ENCODE results near the gene GFRA4.

GFRA4 gene

GRCh38 chr20:3696745-3697587 lies 33.8 kb upstream of the GFRA4 start:
- Histone ChIP-seq H3K9me3 (ENCODE audit: insufficient read depth, low read depth, low read length) (no peaks in the 10 kb centered on the region), H3K4me1 (ENCODE audit: insufficient read depth, low read length, poor library complexity, severe bottlenecking) (no peaks in the 10 kb centered on the region), H3K36me3 (ENCODE audit: insufficient read depth, low read length) (no peaks in the 10 kb centered on the region), H3K9ac (ENCODE audit: low read depth, low read length, poor library complexity, severe bottlenecking) (no peak overlapping the region), H3F3A (ENCODE audit: low read depth) (no peaks in the 10 kb centered on the region), H3K9me2 (replicated peaks; ENCODE audit: low read depth, low read length) (no peaks in the 10 kb centered on the region), H3K4me2 (ENCODE audit: low read depth, low read length, poor library complexity, severe bottlenecking) (no peak overlapping the region), H4K20me1 (ENCODE audit: insufficient read depth, low read length, poor library complexity, severe bottlenecking) (no peaks in the 10 kb centered on the region), H2AFZ (ENCODE audit: low read length) (no peak overlapping the region), H3K27me3 (ENCODE audit: insufficient read depth, low read length, poor library complexity, severe bottlenecking) (no peaks in the 10 kb centered on the region), H3K4me3 (ENCODE audit: low read length, poor library complexity, severe bottlenecking) (no peak overlapping the region), H3K79me2 (ENCODE audit: insufficient read depth, low read length) (no peaks in the 10 kb centered on the region)
- TF ChIP-seq EZH2phosphoT487 (IDR thresholded peaks at IDR 0.05; ENCODE audit: borderline replicate concordance) (no peak), CTCF (conservative IDR thresholded peaks at IDR 0.05; ENCODE audit: low read length) (no peak)

- no peaks in the 10 kb centered on the region for H3K36me3 ChIP-seq (ENCODE audit: insufficient read depth, low read length)
- no peaks in the 10 kb centered on the region for H4K20me1 ChIP-seq (ENCODE audit: insufficient read depth, low read length, poor library complexity, severe bottlenecking)
- H3K4me2 ChIP-seq (ENCODE audit: low read depth, low read length, poor library complexity, severe bottlenecking): no peak overlapping the region
- H3K9me3 ChIP-seq (ENCODE audit: insufficient read depth, low read depth, low read length): no peaks in the 10 kb centered on the region
- TF ChIP-seq CTCF (conservative IDR thresholded peaks at IDR 0.05; ENCODE audit: low read length): peak; percentile 56
- no peak for TF ChIP-seq EZH2phosphoT487 (IDR thresholded peaks at IDR 0.05; ENCODE audit: borderline replicate concordance)
- H3K9me2 ChIP-seq (replicated peaks; ENCODE audit: low read depth, low read length): no peaks in the 10 kb centered on the region
- no peaks in the 10 kb centered on the region for H3K4me1 ChIP-seq (ENCODE audit: insufficient read depth, low read length, poor library complexity, severe bottlenecking)
- H3K27me3 ChIP-seq (ENCODE audit: insufficient read depth, low read length, poor library complexity, severe bottlenecking): no peaks in the 10 kb centered on the region
- H3K79me2 ChIP-seq (ENCODE audit: insufficient read depth, low read length): no peaks in the 10 kb centered on the region
- H2AFZ ChIP-seq (ENCODE audit: low read length): no peak overlapping the region
- no peak overlapping the region for H3K9ac ChIP-seq (ENCODE audit: low read depth, low read length, poor library complexity, severe bottlenecking)
- no peaks in the 10 kb centered on the region for H3F3A ChIP-seq (ENCODE audit: low read depth)
- H3K4me3 ChIP-seq (ENCODE audit: low read length, poor library complexity, severe bottlenecking): no peak overlapping the region
These were observed 33.0 kb upstream of the GFRA4 start for GRCh38 chr20:3696200-3696599.

- TF ChIP-seq CTCF (conservative IDR thresholded peaks at IDR 0.05; ENCODE audit: low read length) (no peak), EZH2phosphoT487 (IDR thresholded peaks at IDR 0.05; ENCODE audit: borderline replicate concordance) (no peak)
- Histone ChIP-seq H4K20me1 (ENCODE audit: insufficient read depth, low read length, poor library complexity, severe bottlenecking) (no peaks in the 10 kb centered on the region), H3K36me3 (ENCODE audit: insufficient read depth, low read length) (no peaks in the 10 kb centered on the region), H3K9ac (ENCODE audit: low read depth, low read length, poor library complexity, severe bottlenecking) (no peak overlapping the region), H3K4me1 (ENCODE audit: insufficient read depth, low read length, poor library complexity, severe bottlenecking) (no peaks in the 10 kb centered on the region), H3K4me2 (ENCODE audit: low read depth, low read length, poor library complexity, severe bottlenecking) (no peak overlapping the region), H3F3A (ENCODE audit: low read depth) (no peaks in the 10 kb centered on the region), H3K4me3 (ENCODE audit: low read length, poor library complexity, severe bottlenecking) (no peak overlapping the region), H3K9me2 (replicated peaks; ENCODE audit: low read depth, low read length) (no peaks in the 10 kb centered on the region), H2AFZ (ENCODE audit: low read length) (no peak overlapping the region), H3K9me3 (ENCODE audit: insufficient read depth, low read depth, low read length) (no peaks in the 10 kb centered on the region), H3K27me3 (ENCODE audit: insufficient read depth, low read length, poor library complexity, severe bottlenecking) (no peaks in the 10 kb centered on the region), H3K79me2 (ENCODE audit: insufficient read depth, low read length) (no peaks in the 10 kb centered on the region)
These were observed 31.7 kb upstream of the GFRA4 start for GRCh38 chr20:3694864-3695263.

All from Loucy (cell line).